ENCODE data around the gene ARID1B. TPM values are rescaled to one million over a fixed set of nuclear protein-coding genes. Genes with fewer than 3 reads are reported as not detected.
"Not testable (repeated sequence)": the region's sequence is repeated elsewhere in the genome, so short reads cannot be mapped to it uniquely, and the experiment has no call there.

Gene ARID1B
- total RNA-seq, 1 experiment from 2014 or later, result 91.7 TPM

- ChIA-PET POLR2A (interaction anchor here (0.5 to 0.6 kb wide), 2 partner anchors 29 to 32 kb away, joined by 3 to 11 read pairs; no protein-coding TSS in a partner anchor), CTCF (no interaction called here)
- Histone ChIP-seq H3K4me3 (ENCODE audit: low read depth in 2 of 2, low read length in 2 of 2) (no peak overlapping the region; a peak in 1 of 4 replicates), H3K4me1 (ENCODE audit: control insufficient read depth, insufficient read depth, low read length) (peaks cover 43% of the 10 kb centered on the region), H3K36me3 (ENCODE audit: control insufficient read depth, insufficient read depth, low read length) (no peaks in the 10 kb centered on the region), H3K27ac (ENCODE audit: low read length) (no peak overlapping the region), H3K27me3 (ENCODE audit: control insufficient read depth, insufficient read depth, low read length) (no peaks in the 10 kb centered on the region), H3K9me3 (ENCODE audit: control insufficient read depth, insufficient read depth, low read depth, low read length) (no peaks in the 10 kb centered on the region)
- DNase-seq (ENCODE audit: low read depth, low spot score) (no peak), ATAC-seq (peak; percentile 91)
- intact Hi-C loops (cut with micrococcal nuclease; ENCODE audit: unreplicated experiment) (no loop called here), in situ Hi-C loops (cut with HindIII; ENCODE audit: low pct_unique_long_range_greater_than_20kb, low sequenced_read_pairs) (no loop called here)
- BruUV-seq (replicated peaks), result no TSS peak
- no peak for TF ChIP-seq SIN3A (IDR thresholded peaks at IDR 0.05; ENCODE audit: borderline replicate concordance, insufficient read depth, low read depth, low read length)
- TF ChIP-seq POLR2AphosphoS5 (IDR thresholded peaks at IDR 0.05; ENCODE audit: low read depth, low read length), result no peak
Observed at GRCh38 chr6:156980515-156980914, 203.3 kb downstream of the ARID1B start.

- Histone ChIP-seq H3K9me3 (ENCODE audit: control insufficient read depth, insufficient read depth, low read depth, low read length) (no peaks in the 10 kb centered on the region), H3K27me3 (ENCODE audit: control insufficient read depth, insufficient read depth, low read length) (no peaks in the 10 kb centered on the region), H3K27ac (ENCODE audit: low read length) (0 out of 2 replicates have a peak overlapping the region, but pooled peaks have one; percentile 0), H3K4me3 (ENCODE audit: low read depth in 2 of 2, low read length in 2 of 2) (no peak overlapping the region), H3K4me1 (ENCODE audit: control insufficient read depth, insufficient read depth, low read length) (peaks cover 43% of the 10 kb centered on the region), H3K36me3 (ENCODE audit: control insufficient read depth, insufficient read depth, low read length) (no peaks in the 10 kb centered on the region)
- no TSS peak for BruUV-seq (replicated peaks)
- DNase-seq (ENCODE audit: low read depth, low spot score) (no peak), ATAC-seq (peak; percentile 68)
- TF ChIP-seq POLR2AphosphoS5 (IDR thresholded peaks at IDR 0.05; ENCODE audit: low read depth, low read length) (no peak), CTCF (IDR thresholded peaks at IDR 0.05) (no peak), REST (IDR thresholded peaks at IDR 0.05; ENCODE audit: insufficient read depth in 1 of 2, low read depth in 2 of 2, low read length in 1 of 2) (no peak)
- CTCF ChIA-PET, result no interaction called here
- intact Hi-C loops (cut with micrococcal nuclease; ENCODE audit: unreplicated experiment) (no loop called here), in situ Hi-C loops (cut with HindIII; ENCODE audit: low pct_unique_long_range_greater_than_20kb, low sequenced_read_pairs) (no loop called here)
- POLR2A ChIA-PET, result no interaction called here
Observed at GRCh38 chr6:156980948-156981347, 203.8 kb downstream of the ARID1B start.

- CTCF ChIA-PET, result no interaction called here
- TSS peak; percentile 4 for BruUV-seq (replicated peaks)
- H3K36me3 ChIP-seq (ENCODE audit: control insufficient read depth, insufficient read depth, low read length), result no peaks in the 10 kb centered on the region
- no peaks in the 10 kb centered on the region for H3K27me3 ChIP-seq (ENCODE audit: control insufficient read depth, insufficient read depth, low read length)
- in situ Hi-C loops (cut with HindIII; ENCODE audit: low pct_unique_long_range_greater_than_20kb, low sequenced_read_pairs), result no loop called here
- TF ChIP-seq SIN3A (IDR thresholded peaks at IDR 0.05; ENCODE audit: borderline replicate concordance, insufficient read depth, low read depth, low read length) (no peak), CTCF (IDR thresholded peaks at IDR 0.05) (no peak), TCF7L2 (IDR thresholded peaks at IDR 0.05; ENCODE audit: low read depth, low read length) (no peak), REST (IDR thresholded peaks at IDR 0.05; ENCODE audit: insufficient read depth in 1 of 2, low read depth in 2 of 2, low read length in 1 of 2) (no peak), POLR2AphosphoS5 (IDR thresholded peaks at IDR 0.05; ENCODE audit: low read depth, low read length) (no peak)
- H3K4me1 ChIP-seq (ENCODE audit: control insufficient read depth, insufficient read depth, low read length), result peaks cover 39% of the 10 kb centered on the region
- intact Hi-C loops (cut with micrococcal nuclease; ENCODE audit: unreplicated experiment), result no loop called here
- POLR2A ChIA-PET, result no interaction called here
- no peaks in the 10 kb centered on the region for H3K9me3 ChIP-seq (ENCODE audit: control insufficient read depth, insufficient read depth, low read depth, low read length)
- ATAC-seq (no peak), DNase-seq (ENCODE audit: low read depth, low spot score) (no peak)
- no peak overlapping the region for H3K27ac ChIP-seq (ENCODE audit: low read length)
- H3K4me3 ChIP-seq (ENCODE audit: low read depth in 2 of 2, low read length in 2 of 2), result no peak overlapping the region
Observed at GRCh38 chr6:156982168-156982567, 205.0 kb downstream of the ARID1B start.

- intact Hi-C loops (cut with micrococcal nuclease; ENCODE audit: unreplicated experiment); ATAC-seq; in situ Hi-C loops (cut with HindIII; ENCODE audit: low pct_unique_long_range_greater_than_20kb, low sequenced_read_pairs); H3K27ac ChIP-seq (ENCODE audit: low read length); H3K27me3 ChIP-seq (ENCODE audit: control insufficient read depth, insufficient read depth, low read length); POLR2A ChIA-PET; H3K36me3 ChIP-seq (ENCODE audit: control insufficient read depth, insufficient read depth, low read length); CTCF ChIA-PET; DNase-seq (ENCODE audit: low read depth, low spot score); H3K9me3 ChIP-seq (ENCODE audit: control insufficient read depth, insufficient read depth, low read depth, low read length); BruUV-seq (replicated peaks); H3K4me3 ChIP-seq (ENCODE audit: low read depth in 2 of 2, low read length in 2 of 2): not testable (repeated sequence)
- peaks cover 35% of the 10 kb centered on the region for H3K4me1 ChIP-seq (ENCODE audit: control insufficient read depth, insufficient read depth, low read length)
Observed at GRCh38 chr6:156982864-156983263, 205.7 kb downstream of the ARID1B start.
